HG03558 (cell line): ENCODE results near the gene SSBP3.
"Not testable (repeated sequence)": the region's sequence is repeated elsewhere in the genome, so short reads cannot be mapped to it uniquely, and the experiment has no call there.

Source experiments
- ATAC-seq: cut with Tn5 transposase; IDR thresholded peaks from one replicate; pipeline ENCODE4 v1.9.1; 2021; ENCODE audit warnings: moderate number of reproducible peaks; ENCODE audit not compliant: unreplicated experiment; ENCODE audit errors: extremely low read depth

SSBP3 gene

GRCh38 chr1:54233196-54233595 is 173.0 kb downstream of the SSBP3 start:
- ATAC-seq = not testable (repeated sequence)

GRCh38 chr1:54230507-54231339 is 175.5 kb downstream of the SSBP3 start:
- no peak for ATAC-seq

GRCh38 chr1:54229281-54229891 is 176.8 kb downstream of the SSBP3 start:
- no peak for ATAC-seq

- no peak for ATAC-seq
These were observed 177.5 kb downstream of the SSBP3 start for GRCh38 chr1:54228638-54229079.

- ATAC-seq = no peak
These were observed 178.3 kb downstream of the SSBP3 start for GRCh38 chr1:54227891-54228310.

GRCh38 chr1:54227091-54227602 is 179.0 kb downstream of the SSBP3 start:
- ATAC-seq = no peak

- no peak for ATAC-seq
These were observed 180.1 kb downstream of the SSBP3 start for GRCh38 chr1:54225986-54226559.

GRCh38 chr1:54225378-54225777 is 180.8 kb downstream of the SSBP3 start:
- ATAC-seq = no peak

- ATAC-seq = no peak
These were observed 182.0 kb downstream of the SSBP3 start for GRCh38 chr1:54224233-54224632.

- no peak for ATAC-seq
These were observed 182.6 kb downstream of the SSBP3 start for GRCh38 chr1:54223441-54224202.

GRCh38 chr1:54222711-54223110 is 183.5 kb downstream of the SSBP3 start:
- no peak for ATAC-seq

- no peak for ATAC-seq
These were observed 184.2 kb downstream of the SSBP3 start for GRCh38 chr1:54221867-54222484.

- ATAC-seq = no peak
These were observed 184.9 kb downstream of the SSBP3 start for GRCh38 chr1:54221113-54221834.

GRCh38 chr1:54220004-54220811 is 186.0 kb downstream of the SSBP3 start:
- ATAC-seq = no peak

GRCh38 chr1:54219688-54220003 is 186.5 kb downstream of the SSBP3 start:
- no peak for ATAC-seq

- ATAC-seq = no peak
These were observed 187.1 kb downstream of the SSBP3 start for GRCh38 chr1:54218883-54219687.

- no peak for ATAC-seq
These were observed 190.7 kb downstream of the SSBP3 start for GRCh38 chr1:54215523-54215922.

- no peak for ATAC-seq
These were observed 193.3 kb downstream of the SSBP3 start for GRCh38 chr1:54212872-54213271.
